ENCODE measurements around the gene GSPT1.

DNA sequence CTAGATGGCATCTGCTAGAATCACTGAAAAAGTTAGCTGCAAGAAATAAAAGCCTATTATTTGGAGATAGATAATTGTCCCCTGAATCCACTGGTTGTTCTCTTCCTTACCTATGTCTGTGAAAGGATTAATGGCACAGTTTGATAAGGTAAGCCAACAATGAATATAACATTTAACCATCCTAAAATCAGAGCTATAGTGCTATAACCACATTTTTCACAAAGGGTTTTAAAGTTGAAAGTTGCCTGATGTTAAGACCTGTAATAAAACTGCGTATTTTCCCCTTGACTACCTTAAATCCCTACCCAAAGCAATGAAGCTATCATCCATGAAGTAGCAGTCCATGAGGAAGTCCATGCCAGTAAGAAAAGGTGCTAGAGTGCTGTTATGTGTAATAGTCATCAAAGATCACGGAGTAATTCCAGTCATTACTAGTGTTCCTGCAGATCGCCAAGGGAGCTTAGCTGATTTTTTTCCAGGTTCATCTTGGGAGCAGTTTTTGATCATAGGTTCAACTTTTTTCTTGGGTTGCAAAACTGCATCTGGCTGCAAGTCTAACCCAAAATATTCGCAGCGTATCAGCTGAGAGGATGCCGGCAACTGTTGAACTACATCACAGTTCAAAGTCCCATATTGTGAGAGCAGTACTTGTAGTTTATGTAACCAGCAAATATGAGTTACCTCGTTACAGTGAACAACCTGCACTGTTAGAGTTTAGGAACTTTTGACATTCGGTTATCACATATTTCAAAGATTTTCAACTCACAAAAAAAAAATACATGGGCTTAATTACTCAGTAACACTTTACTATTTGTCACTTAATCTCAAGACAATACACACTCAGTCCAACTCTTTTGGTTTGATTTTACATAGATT, 46.2 kb downstream of the GSPT1 start:
- TF ChIP-seq, protein P1, sequence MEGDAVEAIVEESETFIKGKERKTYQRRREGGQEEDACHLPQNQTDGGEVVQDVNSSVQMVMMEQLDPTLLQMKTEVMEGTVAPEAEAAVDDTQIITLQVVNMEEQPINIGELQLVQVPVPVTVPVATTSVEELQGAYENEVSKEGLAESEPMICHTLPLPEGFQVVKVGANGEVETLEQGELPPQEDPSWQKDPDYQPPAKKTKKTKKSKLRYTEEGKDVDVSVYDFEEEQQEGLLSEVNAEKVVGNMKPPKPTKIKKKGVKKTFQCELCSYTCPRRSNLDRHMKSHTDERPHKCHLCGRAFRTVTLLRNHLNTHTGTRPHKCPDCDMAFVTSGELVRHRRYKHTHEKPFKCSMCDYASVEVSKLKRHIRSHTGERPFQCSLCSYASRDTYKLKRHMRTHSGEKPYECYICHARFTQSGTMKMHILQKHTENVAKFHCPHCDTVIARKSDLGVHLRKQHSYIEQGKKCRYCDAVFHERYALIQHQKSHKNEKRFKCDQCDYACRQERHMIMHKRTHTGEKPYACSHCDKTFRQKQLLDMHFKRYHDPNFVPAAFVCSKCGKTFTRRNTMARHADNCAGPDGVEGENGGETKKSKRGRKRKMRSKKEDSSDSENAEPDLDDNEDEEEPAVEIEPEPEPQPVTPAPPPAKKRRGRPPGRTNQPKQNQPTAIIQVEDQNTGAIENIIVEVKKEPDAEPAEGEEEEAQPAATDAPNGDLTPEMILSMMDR (conservative IDR thresholded peaks at IDR 0.05; ENCODE audit: low read depth, low read length): no peak
- TF ChIP-seq EZH2 (IDR thresholded peaks at IDR 0.05; ENCODE audit: borderline replicate concordance, low read depth, low read length, poor library complexity, severe bottlenecking): no peak

All from A673 (cell line).